ENCODE data around the gene SCML1.

SCML1 gene

GRCh38 chrX:17736856-17737709, at the start of gene SCML1:
TSS of gene SCML1 (plus strand) at chrX:17737493. CDS start at chrX:17744187, 6,694 bp downstream.
- DNase-seq (ENCODE audit: low read depth in 2 of 2): peak; percentile 79 to 82

GRCh38 chrX:17687648-17688047, 49.6 kb upstream of the SCML1 start:
- no peak for DNase-seq (ENCODE audit: low read depth in 2 of 2)

GRCh38 chrX:17689971-17690409, 47.3 kb upstream of the SCML1 start:
- peak in 1 of 2 donors; percentile 29 for DNase-seq (ENCODE audit: low read depth in 2 of 2)

GRCh38 chrX:17692709-17693346, 44.5 kb upstream of the SCML1 start:
- no peak for DNase-seq (ENCODE audit: low read depth in 2 of 2)

- DNase-seq (ENCODE audit: low read depth in 2 of 2): no peak
Observed at GRCh38 chrX:17697191-17697590, 40.1 kb upstream of the SCML1 start.

- DNase-seq (ENCODE audit: low read depth in 2 of 2): no peak
Observed at GRCh38 chrX:17700976-17701375, 36.3 kb upstream of the SCML1 start.

GRCh38 chrX:17703201-17703600, 34.1 kb upstream of the SCML1 start:
- DNase-seq (ENCODE audit: low read depth in 2 of 2): no peak

GRCh38 chrX:17705211-17705610, 32.1 kb upstream of the SCML1 start:
- DNase-seq (ENCODE audit: low read depth in 2 of 2): no peak

- no peak for DNase-seq (ENCODE audit: low read depth in 2 of 2)
Observed at GRCh38 chrX:17706676-17707075, 30.6 kb upstream of the SCML1 start.

GRCh38 chrX:17707731-17708130, 29.6 kb upstream of the SCML1 start:
- DNase-seq (ENCODE audit: low read depth in 2 of 2): no peak

- no peak for DNase-seq (ENCODE audit: low read depth in 2 of 2)
Observed at GRCh38 chrX:17710871-17711301, 26.4 kb upstream of the SCML1 start.

- no peak for DNase-seq (ENCODE audit: low read depth in 2 of 2)
Observed at GRCh38 chrX:17713288-17713687, 24.0 kb upstream of the SCML1 start.

GRCh38 chrX:17718649-17719165, 18.6 kb upstream of the SCML1 start:
- DNase-seq (ENCODE audit: low read depth in 2 of 2): no peak

GRCh38 chrX:17719711-17720110, 17.6 kb upstream of the SCML1 start:
- no peak for DNase-seq (ENCODE audit: low read depth in 2 of 2)

- DNase-seq (ENCODE audit: low read depth in 2 of 2): no peak
Observed at GRCh38 chrX:17721715-17722114, 15.6 kb upstream of the SCML1 start.

- no peak for DNase-seq (ENCODE audit: low read depth in 2 of 2)
Observed at GRCh38 chrX:17725181-17725580, 12.1 kb upstream of the SCML1 start.

GRCh38 chrX:17732138-17732783, 5.0 kb upstream of the SCML1 start:
- DNase-seq (ENCODE audit: low read depth in 2 of 2): no peak

GRCh38 chrX:17735406-17735805, 1.9 kb upstream of the SCML1 start:
- DNase-seq (ENCODE audit: low read depth in 2 of 2): no peak

- no peak for DNase-seq (ENCODE audit: low read depth in 2 of 2)
Observed at GRCh38 chrX:17736478-17736855, 826 bp upstream of the SCML1 start.

GRCh38 chrX:17737710-17737985, 355 bp downstream of the SCML1 start:
- no peak for DNase-seq (ENCODE audit: low read depth in 2 of 2)

- peak in 1 of 2 donors; percentile 7 for DNase-seq (ENCODE audit: low read depth in 2 of 2)
Observed at GRCh38 chrX:17737986-17738713, 857 bp downstream of the SCML1 start.

All from activated CD4-positive, alpha-beta T cell treated with anti-CD3 and anti-CD28 coated beads for 24 hours (primary cell).